Muscle layer of duodenum (tissue), 2 donors: ENCODE results near the gene TMED9.
"Not testable (repeated sequence)": the region's sequence is repeated elsewhere in the genome, so short reads cannot be mapped to it uniquely, and the experiment has no call there.

Experiments used
- H3K27ac ChIP-seq: one replicate; pipeline ENCODE4 v1.7.0; 2013; ENCODE audit warnings: mild to moderate bottlenecking, low read length
- H3K27me3 ChIP-seq: one replicate; pipeline ENCODE4 v1.7.0; 2013; ENCODE audit warnings: low read depth, mild to moderate bottlenecking, control low read depth, low read length
- H3K36me3 ChIP-seq, 2 donors: one replicate each; pipeline ENCODE4 v1.7.0; 2013; ENCODE audit warnings: low read length in 2 of 2, control low read depth in 1 of 2, mild to moderate bottlenecking in 1 of 2; ENCODE audit not compliant: insufficient read depth in 2 of 2, control insufficient read depth in 1 of 2
- H3K4me1 ChIP-seq, 2 donors: one replicate each; pipeline ENCODE4 v1.7.0; 2013; ENCODE audit warnings: low read length in 2 of 2, mild to moderate bottlenecking in 2 of 2, control low read depth in 1 of 2, moderate library complexity in 1 of 2; ENCODE audit not compliant: insufficient read depth in 2 of 2, control insufficient read depth in 1 of 2
- H3K4me3 ChIP-seq, 2 donors: one replicate each; pipeline ENCODE4 v1.7.0; 2013; ENCODE audit warnings: low read length in 2 of 2, low read depth in 1 of 2, mild to moderate bottlenecking in 1 of 2
- H3K9me3 ChIP-seq, 2 donors: one replicate each; pipeline ENCODE4 v1.7.0; 2013; ENCODE audit warnings: low read length in 2 of 2, control low read depth in 1 of 2, mild to moderate bottlenecking in 1 of 2; ENCODE audit not compliant: control insufficient read depth in 1 of 2
- donor health status: healthy.

TMED9 gene

DNA sequence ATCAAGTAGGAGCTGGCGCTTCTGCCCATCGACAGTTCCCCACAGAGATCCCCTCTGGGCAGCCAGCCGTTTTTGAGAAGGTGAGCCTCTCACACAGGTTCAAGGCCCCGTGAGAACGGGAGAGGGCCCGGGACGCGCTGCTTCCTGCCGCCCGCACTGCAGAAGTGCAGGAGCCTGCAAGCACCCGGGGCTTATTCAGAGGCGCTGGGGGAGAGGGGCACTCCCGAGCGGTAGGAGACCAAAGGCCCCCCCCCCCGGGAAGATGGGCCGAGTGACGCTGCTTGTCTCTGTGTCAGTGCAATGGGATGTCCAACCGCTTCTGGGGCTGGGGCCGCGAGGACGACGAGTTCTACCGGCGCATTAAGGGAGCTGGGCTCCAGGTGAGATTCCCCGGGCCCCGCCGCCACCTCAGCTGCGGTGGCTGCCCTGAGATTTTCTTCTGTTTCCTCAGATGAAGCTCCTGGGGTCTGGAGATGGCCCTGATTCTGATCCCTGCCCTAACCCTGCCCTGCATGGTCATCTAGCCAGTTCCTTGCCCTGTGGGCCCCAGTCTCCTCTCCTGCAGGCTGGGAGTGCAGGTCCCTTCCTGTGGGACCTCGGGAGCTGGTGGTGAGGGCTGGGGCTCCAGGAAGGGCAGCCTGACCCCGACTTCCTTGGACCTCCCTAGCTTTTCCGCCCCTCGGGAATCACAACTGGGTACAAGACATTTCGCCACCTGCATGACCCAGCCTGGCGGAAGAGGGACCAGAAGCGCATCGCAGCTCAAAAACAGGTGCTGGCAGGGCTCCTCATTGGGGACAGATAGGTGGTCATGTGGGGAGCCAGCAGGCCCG, 16.5 kb downstream of the TMED9 start:
- no peaks in the 10 kb centered on the region for H3K9me3 ChIP-seq
- peaks cover 0 to 12% of the 10 kb centered on the region in 2 donors for H3K4me1 ChIP-seq
- H3K27me3 ChIP-seq = no peaks in the 10 kb centered on the region
- no peaks in the 10 kb centered on the region for H3K36me3 ChIP-seq
- H3K4me3 ChIP-seq = no peak overlapping the region
- H3K27ac ChIP-seq = no peak overlapping the region

DNA sequence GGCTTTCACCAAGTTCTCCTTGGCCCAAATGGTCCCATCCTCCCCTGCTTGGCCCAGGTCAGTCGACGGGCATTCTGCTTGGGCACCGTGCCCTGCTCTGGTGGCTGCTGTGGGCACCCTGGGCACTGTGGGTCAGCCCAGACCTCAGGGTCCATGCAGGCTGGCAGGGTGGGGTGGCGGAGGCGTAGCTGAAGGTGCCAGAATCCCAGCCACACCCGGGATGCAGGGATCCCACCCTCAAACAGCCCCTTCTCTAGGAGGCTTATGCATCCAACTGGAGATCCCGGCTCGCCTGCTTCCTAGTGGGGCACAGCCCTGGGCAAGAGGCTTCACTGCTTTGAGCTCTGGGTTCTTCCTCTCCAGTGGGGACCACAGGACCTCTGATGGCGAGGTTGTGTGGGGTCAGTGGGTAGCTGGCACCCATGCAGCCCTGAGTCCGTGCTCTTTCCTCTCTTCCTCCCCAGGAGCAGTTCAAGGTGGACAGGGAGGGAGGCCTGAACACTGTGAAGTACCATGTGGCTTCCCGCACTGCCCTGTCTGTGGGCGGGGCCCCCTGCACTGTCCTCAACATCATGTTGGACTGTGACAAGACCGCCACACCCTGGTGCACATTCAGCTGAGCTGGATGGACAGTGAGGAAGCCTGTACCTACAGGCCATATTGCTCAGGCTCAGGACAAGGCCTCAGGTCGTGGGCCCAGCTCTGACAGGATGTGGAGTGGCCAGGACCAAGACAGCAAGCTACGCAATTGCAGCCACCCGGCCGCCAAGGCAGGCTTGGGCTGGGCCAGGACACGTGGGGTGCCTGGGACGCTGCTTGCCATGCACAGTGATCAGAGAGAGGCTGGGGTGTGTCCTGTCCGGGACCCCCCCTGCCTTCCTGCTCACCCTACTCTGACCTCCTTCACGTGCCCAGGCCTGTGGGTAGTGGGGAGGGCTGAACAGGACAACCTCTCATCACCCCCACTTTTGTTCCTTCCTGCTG, 17.4 kb downstream of the TMED9 start:
- peaks cover 0 to 12% of the 10 kb centered on the region in 2 donors for H3K4me1 ChIP-seq
- no peaks in the 10 kb centered on the region for H3K9me3 ChIP-seq
- H3K4me3 ChIP-seq = no peak overlapping the region
- H3K27me3 ChIP-seq = no peaks in the 10 kb centered on the region
- H3K27ac ChIP-seq = no peak overlapping the region
- peaks cover 0 to 3% of the 10 kb centered on the region in 2 donors for H3K36me3 ChIP-seq

- Histone ChIP-seq H3K9me3 (no peaks in the 10 kb centered on the region), H3K27ac (no peak overlapping the region), H3K36me3 (peaks cover 0 to 3% of the 10 kb centered on the region in 2 donors), H3K27me3 (no peaks in the 10 kb centered on the region), H3K4me1 (peaks cover 0 to 12% of the 10 kb centered on the region in 2 donors), H3K4me3 (no peak overlapping the region)
Observed at GRCh38 chr5:177610131-177610769, 18.2 kb downstream of the TMED9 start.

DNA sequence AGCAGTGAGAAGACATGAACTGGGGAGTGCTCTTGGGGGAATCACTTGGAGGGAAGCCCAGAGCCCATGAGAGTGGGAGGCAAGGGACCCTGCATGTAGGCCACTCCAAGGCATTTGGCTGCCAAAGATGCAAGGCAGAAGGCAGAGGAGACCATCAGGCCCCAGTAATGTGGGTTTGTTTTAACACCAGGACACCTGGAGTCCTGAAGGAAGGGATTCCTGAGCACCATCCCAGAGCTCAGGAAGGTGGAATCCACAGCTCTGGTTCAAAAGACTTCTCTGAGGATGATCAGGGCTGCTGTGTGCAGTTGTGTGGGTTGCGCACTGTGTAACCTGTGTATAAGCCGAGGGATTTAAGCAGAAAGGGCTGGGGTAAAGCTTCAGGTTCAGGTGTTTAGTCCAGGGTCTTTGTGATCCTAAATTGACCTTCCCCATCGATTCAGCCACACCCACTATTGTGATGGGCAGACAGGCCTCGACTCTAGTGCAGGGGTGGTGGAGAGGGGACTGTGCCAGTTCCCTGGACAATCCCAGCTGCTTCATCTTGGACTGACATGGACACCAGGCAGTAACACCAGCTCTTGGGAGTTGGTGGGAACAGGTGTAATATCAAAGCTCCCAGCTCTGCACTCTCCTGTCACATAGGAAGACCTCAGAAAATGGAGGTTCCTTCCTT, 18.9 kb downstream of the TMED9 start:
- peaks cover 0 to 3% of the 10 kb centered on the region in 2 donors for H3K36me3 ChIP-seq
- H3K9me3 ChIP-seq = no peaks in the 10 kb centered on the region
- H3K27ac ChIP-seq = no peak overlapping the region
- H3K4me1 ChIP-seq = peaks cover 0 to 12% of the 10 kb centered on the region in 2 donors
- H3K4me3 ChIP-seq = no peak overlapping the region
- no peaks in the 10 kb centered on the region for H3K27me3 ChIP-seq

DNA sequence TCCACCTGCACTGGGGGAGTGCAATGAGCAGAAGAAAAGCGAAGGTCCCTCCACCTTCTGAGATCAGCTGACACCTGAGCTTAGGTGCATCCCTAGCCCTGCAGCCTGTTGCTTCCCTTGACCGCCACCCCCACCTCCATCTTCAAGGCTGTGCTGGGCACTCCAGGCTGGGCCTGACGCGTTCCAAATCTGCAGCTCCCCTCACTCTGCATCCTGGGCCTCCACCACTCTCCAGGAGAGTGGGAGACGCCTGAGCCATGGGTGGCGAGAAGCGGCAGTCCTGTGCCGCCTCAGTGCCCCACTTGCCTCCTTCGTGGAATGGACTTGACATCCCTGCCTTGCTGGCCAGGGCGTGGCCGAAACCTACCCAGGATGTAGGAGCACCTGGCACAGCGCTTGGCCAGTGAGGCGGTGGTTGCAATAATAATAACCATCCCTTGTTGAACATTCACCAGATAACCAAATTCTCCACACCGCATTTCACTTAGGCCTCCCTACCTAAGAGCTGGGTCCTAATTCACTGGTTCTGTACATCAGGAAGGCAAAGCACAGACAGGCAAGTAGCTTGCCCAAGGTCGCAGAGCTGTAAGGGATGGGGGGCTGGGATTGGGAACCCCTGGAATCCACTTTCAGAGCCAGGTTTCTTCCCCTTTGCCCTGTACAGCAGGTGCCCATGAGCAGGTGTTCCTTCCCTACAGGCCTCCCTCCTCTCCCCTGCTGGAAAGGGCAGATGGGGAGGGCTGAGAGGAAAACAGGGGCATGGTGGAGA, 19.6 kb downstream of the TMED9 start:
- Histone ChIP-seq H3K36me3 (peaks cover 0 to 4% of the 10 kb centered on the region in 2 donors), H3K4me1 (peaks cover 0 to 12% of the 10 kb centered on the region in 2 donors), H3K4me3 (no peak overlapping the region), H3K27me3 (no peaks in the 10 kb centered on the region), H3K27ac (no peak overlapping the region), H3K9me3 (no peaks in the 10 kb centered on the region)

GRCh38 chr5:177612215-177612673, 20.2 kb downstream of the TMED9 start:
- Histone ChIP-seq H3K27me3 (no peaks in the 10 kb centered on the region), H3K36me3 (peaks cover 0 to 9% of the 10 kb centered on the region in 2 donors), H3K27ac (no peak overlapping the region)

GRCh38 chr5:177620560-177620959, 28.6 kb downstream of the TMED9 start:
- peaks cover 17 to 39% of the 10 kb centered on the region in 2 donors for H3K36me3 ChIP-seq
- no peaks in the 10 kb centered on the region for H3K9me3 ChIP-seq
- no peak overlapping the region for H3K4me3 ChIP-seq
- H3K4me1 ChIP-seq = no peaks in the 10 kb centered on the region
- H3K27me3 ChIP-seq = no peaks in the 10 kb centered on the region
- H3K27ac ChIP-seq = no peak overlapping the region

More at GRCh38 chr5:177612215-177612673, 20.2 kb downstream of the TMED9 start:
- Histone ChIP-seq H3K9me3 (no peaks in the 10 kb centered on the region), H3K4me3 (no peak overlapping the region), H3K4me1 (peaks cover 0 to 8% of the 10 kb centered on the region in 2 donors)

- not testable (repeated sequence) for H3K4me3 ChIP-seq
Observed at GRCh38 chr5:177624172-177624571, 32.2 kb downstream of the TMED9 start.

DNA sequence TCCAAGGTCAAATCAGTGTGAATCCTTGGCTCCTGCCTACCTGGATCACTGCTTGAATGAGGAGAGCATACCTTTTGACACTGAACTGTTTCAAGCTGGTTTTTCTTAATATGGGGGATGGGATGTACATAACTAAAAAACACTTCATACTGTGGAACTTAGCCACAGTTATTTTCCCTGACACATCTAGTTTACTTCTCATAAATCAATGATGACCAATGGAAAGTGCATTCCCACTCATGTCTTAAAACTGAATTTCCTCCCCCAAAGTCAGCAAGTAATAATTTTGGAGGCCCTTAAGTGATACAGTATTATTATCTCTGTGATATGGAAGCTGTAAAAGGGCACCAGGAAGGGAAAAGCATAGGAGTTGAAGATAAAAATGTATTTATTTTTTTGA, 38.2 kb downstream of the TMED9 start:
- H3K4me3 ChIP-seq, H3K27ac ChIP-seq, H3K9me3 ChIP-seq, H3K36me3 ChIP-seq, H3K27me3 ChIP-seq, H3K4me1 ChIP-seq: not testable (repeated sequence)

More at GRCh38 chr5:177624172-177624571, 32.2 kb downstream of the TMED9 start:
- H3K4me1 ChIP-seq, H3K9me3 ChIP-seq, H3K27me3 ChIP-seq, H3K27ac ChIP-seq: not testable (repeated sequence)
- peaks cover 7 to 23% of the 10 kb centered on the region in 2 donors for H3K36me3 ChIP-seq

- not testable (repeated sequence) for H3K9me3 ChIP-seq, H3K27me3 ChIP-seq, H3K4me1 ChIP-seq, H3K4me3 ChIP-seq, H3K36me3 ChIP-seq, H3K27ac ChIP-seq
Observed at GRCh38 chr5:177634912-177635311, 42.9 kb downstream of the TMED9 start.
